ENCODE measurements around the gene SRPK2.
"Not testable (repeated sequence)": the region's sequence is repeated elsewhere in the genome, so short reads cannot be mapped to it uniquely, and the experiment has no call there.

Gene SRPK2

GRCh38 chr7:105298439-105298894, 90.3 kb downstream of the SRPK2 start:
- Histone ChIP-seq H3K27ac (no peak overlapping the region), H3K27me3 (replicated peaks) (no peaks in the 10 kb centered on the region), H3K4me3 (ENCODE audit: low read depth, low read length) (no peak overlapping the region), H3K36me3 (replicated peaks) (no peaks in the 10 kb centered on the region)
- TF ChIP-seq CTCF (IDR thresholded peaks at IDR 0.05; ENCODE audit: low read depth, low read length, missing control alignments) = no peak
- in situ Hi-C loops (cut with HindIII; ENCODE audit: low pct_ligation_motif_present, low sequenced_read_pairs) = no loop called here
- no peak for DNase-seq

GRCh38 chr7:105297985-105298384, 90.7 kb downstream of the SRPK2 start:
- no peak overlapping the region for H3K27ac ChIP-seq
- in situ Hi-C loops (cut with HindIII; ENCODE audit: low pct_ligation_motif_present, low sequenced_read_pairs) = no loop called here
- TF ChIP-seq CTCF (IDR thresholded peaks at IDR 0.05; ENCODE audit: low read depth, low read length, missing control alignments) = no peak
- H3K27me3 ChIP-seq (replicated peaks) = no peaks in the 10 kb centered on the region
- no peak overlapping the region for H3K4me3 ChIP-seq (ENCODE audit: low read depth, low read length)
- H3K36me3 ChIP-seq (replicated peaks) = no peaks in the 10 kb centered on the region
- no peak for DNase-seq

- no peaks in the 10 kb centered on the region for H3K27me3 ChIP-seq (replicated peaks)
- in situ Hi-C loops (cut with HindIII; ENCODE audit: low pct_ligation_motif_present, low sequenced_read_pairs) = no loop called here
- no peak for TF ChIP-seq CTCF (IDR thresholded peaks at IDR 0.05; ENCODE audit: low read depth, low read length, missing control alignments)
- DNase-seq = no peak
- no peaks in the 10 kb centered on the region for H3K36me3 ChIP-seq (replicated peaks)
- H3K27ac ChIP-seq = no peak overlapping the region
- no peak overlapping the region for H3K4me3 ChIP-seq (ENCODE audit: low read depth, low read length)
Measured at GRCh38 chr7:105297309-105297708, 91.4 kb downstream of the SRPK2 start.

GRCh38 chr7:105296491-105296890, 92.2 kb downstream of the SRPK2 start:
- no peak for DNase-seq
- in situ Hi-C loops (cut with HindIII; ENCODE audit: low pct_ligation_motif_present, low sequenced_read_pairs) = no loop called here
- TF ChIP-seq CTCF (IDR thresholded peaks at IDR 0.05; ENCODE audit: low read depth, low read length, missing control alignments) = no peak
- H3K27ac ChIP-seq = no peak overlapping the region
- no peaks in the 10 kb centered on the region for H3K36me3 ChIP-seq (replicated peaks)
- H3K27me3 ChIP-seq (replicated peaks) = no peaks in the 10 kb centered on the region
- no peak overlapping the region for H3K4me3 ChIP-seq (ENCODE audit: low read depth, low read length)

- in situ Hi-C loops (cut with HindIII; ENCODE audit: low pct_ligation_motif_present, low sequenced_read_pairs) = no loop called here
- no peaks in the 10 kb centered on the region for H3K36me3 ChIP-seq (replicated peaks)
- no peak for TF ChIP-seq CTCF (IDR thresholded peaks at IDR 0.05; ENCODE audit: low read depth, low read length, missing control alignments)
- H3K4me3 ChIP-seq (ENCODE audit: low read depth, low read length) = no peak overlapping the region
- no peaks in the 10 kb centered on the region for H3K27me3 ChIP-seq (replicated peaks)
- DNase-seq = no peak
- no peak overlapping the region for H3K27ac ChIP-seq
Measured at GRCh38 chr7:105295596-105296352, 92.9 kb downstream of the SRPK2 start.

- H3K27me3 ChIP-seq (replicated peaks); DNase-seq; H3K4me3 ChIP-seq (ENCODE audit: low read depth, low read length); H3K27ac ChIP-seq; in situ Hi-C loops (cut with HindIII; ENCODE audit: low pct_ligation_motif_present, low sequenced_read_pairs); H3K36me3 ChIP-seq (replicated peaks): not testable (repeated sequence)
Measured at GRCh38 chr7:105294482-105294881, 94.2 kb downstream of the SRPK2 start.

All from brain microvascular endothelial cell (primary cell).